GM12891 (cell line): ENCODE data around the gene NETO2.

ENCODE experiments used
- PAX5 ChIP-seq: IDR thresholded peaks from 2 replicates; pipeline ENCODE4 v1.6.1; 2011; ENCODE audit warnings: low read length, moderate library complexity, mild to moderate bottlenecking; ENCODE audit not compliant: insufficient read depth, severe bottlenecking
- POLR2A ChIP-seq: IDR thresholded peaks from 2 replicates; pipeline ENCODE4 v1.6.1; 2011; ENCODE audit warnings: low read depth, low read length, control low read depth
- POLR2AphosphoS5 ChIP-seq: IDR thresholded peaks from 2 replicates; pipeline ENCODE4 v1.6.1; 2011; ENCODE audit warnings: low read depth, low read length, control low read depth
- SPI1 ChIP-seq: IDR thresholded peaks from 2 replicates; pipeline ENCODE4 v1.6.1; 2011; ENCODE audit warnings: low read depth, low read length, control low read depth

GRCh38 chr16:47150067-47150466 is 6.3 kb upstream of the NETO2 start:
- no peak for TF ChIP-seq POLR2A
- TF ChIP-seq SPI1: no peak
- TF ChIP-seq PAX5: no peak
- TF ChIP-seq POLR2AphosphoS5: no peak
